NOMO-1 treated with dmso at 0.1 percent for 144 hours (cell line): ENCODE measurements around the gene UVRAG.

ENCODE experiments used
- DNase-seq: peaks from one replicate; lab custom pipeline; 2025; ENCODE audit not compliant: unreplicated experiment; lab: John Stamatoyannopoulos, UW

Gene UVRAG

GRCh38 chr11:76131671-76132631, 316.9 kb downstream of the UVRAG start:
- DNase-seq: no peak

GRCh38 chr11:76134239-76134638, 319.2 kb downstream of the UVRAG start:
- DNase-seq: no peak

- DNase-seq: no peak
Observed at GRCh38 chr11:76135491-76135890, 320.5 kb downstream of the UVRAG start.

- DNase-seq: peak; percentile 34
Observed at GRCh38 chr11:76139314-76139713, 324.3 kb downstream of the UVRAG start.

GRCh38 chr11:76140912-76141574, 326.0 kb downstream of the UVRAG start:
- DNase-seq: no peak

GRCh38 chr11:76141901-76142588, 327.0 kb downstream of the UVRAG start:
- no peak for DNase-seq

- DNase-seq: no peak
Observed at GRCh38 chr11:76143274-76143673, 328.3 kb downstream of the UVRAG start.

- DNase-seq: no peak
Observed at GRCh38 chr11:76147106-76147740, 332.2 kb downstream of the UVRAG start.

GRCh38 chr11:76148231-76148630, 333.2 kb downstream of the UVRAG start:
- no peak for DNase-seq

GRCh38 chr11:76148941-76149613, 334.1 kb downstream of the UVRAG start:
- no peak for DNase-seq

- DNase-seq: no peak
Observed at GRCh38 chr11:76149713-76150112, 334.7 kb downstream of the UVRAG start.

- no peak for DNase-seq
Observed at GRCh38 chr11:76150141-76150540, 335.1 kb downstream of the UVRAG start.

GRCh38 chr11:76151556-76152085, 336.6 kb downstream of the UVRAG start:
- DNase-seq: no peak

GRCh38 chr11:76152086-76152681, 337.2 kb downstream of the UVRAG start:
- peak; percentile 57 for DNase-seq

GRCh38 chr11:76152741-76153570, 337.9 kb downstream of the UVRAG start:
- DNase-seq: no peak

- DNase-seq: no peak
Observed at GRCh38 chr11:76153571-76153923, 338.5 kb downstream of the UVRAG start.

- DNase-seq: no peak
Observed at GRCh38 chr11:76155500-76156227, 340.7 kb downstream of the UVRAG start.

GRCh38 chr11:76156971-76157427, 342.0 kb downstream of the UVRAG start:
- DNase-seq: no peak
